Naive B cell (primary cell): ENCODE data around the gene CAPN15. TPM values are rescaled to one million over a fixed set of nuclear protein-coding genes. Genes with fewer than 3 reads are reported as not detected.

ENCODE experiments used
- ATAC-seq, 2 donors: fragments of 150-1000 bp; cut with Tn5 transposase; 2 replicates each; pipeline ENCODE4 v1.10.0; 2021; ENCODE audit warnings: low read depth in 2 of 2, mild to moderate bottlenecking in 2 of 2, moderate library complexity in 2 of 2
- DNase-seq: peaks from one replicate; pipeline ENCODE4 v3.0.0; 2022
- H3K27ac Mint-ChIP-seq, 6 donors: one replicate each; pipeline ENCODE4 v1.8.0; 2020 to 2022; ENCODE audit warnings: mild to moderate bottlenecking in 6 of 6, mixed read lengths in 6 of 6, moderate library complexity in 5 of 6, inconsistent platforms in 2 of 6
- H3K27me3 Mint-ChIP-seq, 3 donors: one replicate each; pipeline ENCODE4 v1.8.0; 2021 to 2022; ENCODE audit warnings: mixed read lengths in 3 of 3, mild to moderate bottlenecking in 1 of 3
- H3K36me3 Mint-ChIP-seq, 2 donors: one replicate each; pipeline ENCODE4 v1.8.0; 2020 to 2022; ENCODE audit warnings: mixed read lengths in 2 of 2, inconsistent platforms in 1 of 2, mild to moderate bottlenecking in 1 of 2
- H3K4me1 Mint-ChIP-seq, 3 donors: one replicate each; pipeline ENCODE4 v1.8.0; 2020 to 2022; ENCODE audit warnings: mixed read lengths in 3 of 3, inconsistent platforms in 1 of 3, mild to moderate bottlenecking in 1 of 3, moderate library complexity in 1 of 3
- H3K4me3 Mint-ChIP-seq, 8 donors: one replicate each; pipeline ENCODE4 v1.8.0; 2020 to 2022; ENCODE audit warnings: mild to moderate bottlenecking in 8 of 8, mixed read lengths in 8 of 8, moderate library complexity in 8 of 8, inconsistent platforms in 2 of 8
- H3K9me3 Mint-ChIP-seq, 7 donors: one replicate each; pipeline ENCODE4 v1.8.0; 2020 to 2022; ENCODE audit warnings: mixed read lengths in 7 of 7, mild to moderate bottlenecking in 5 of 7, inconsistent platforms in 2 of 7, moderate library complexity in 1 of 7
- polyA plus RNA-seq, 6 donors: library from polyadenylated mRNA; unstranded; fragments of 300-500 nt; fragmentation: Illumina TruSeq; gene quantifications; one replicate each; pipeline ENCODE4 v1.2.3, GENCODE V29; 2021; ENCODE audit warnings: low read depth in 6 of 6

The CAPN15 gene
- polyA plus RNA-seq, 6 donors from 2014 or later: 4.3 to 11.0 (median 5.0) TPM

- H3K9me3 Mint-ChIP-seq: no peaks in the 10 kb centered on the region
- no peaks in the 10 kb centered on the region for H3K36me3 Mint-ChIP-seq
- H3K4me1 Mint-ChIP-seq: peaks cover 13 to 35% (median 29%) of the 10 kb centered on the region in 3 donors
- ATAC-seq (no peak), DNase-seq (no peak)
- H3K27me3 Mint-ChIP-seq: no peaks in the 10 kb centered on the region
- H3K4me3 Mint-ChIP-seq: peak overlapping the region; percentile 32 to 91 (median 72)
- H3K27ac Mint-ChIP-seq: peak overlapping the region in 3 of 6 donors; percentile 28 to 78 (median 30)
Measured at GRCh38 chr16:525520-526180, 1.9 kb upstream of the CAPN15 start.

- Mint-ChIP-seq H3K27ac (peak overlapping the region in 5 of 6 donors; percentile 41 to 88 (median 64)), H3K4me3 (peak overlapping the region; percentile 68 to 91 (median 82)), H3K9me3 (no peaks in the 10 kb centered on the region), H3K4me1 (peaks cover 13 to 35% (median 29%) of the 10 kb centered on the region in 3 donors), H3K36me3 (no peaks in the 10 kb centered on the region), H3K27me3 (no peaks in the 10 kb centered on the region)
- no peak for DNase-seq
- ATAC-seq: no peak
Measured at GRCh38 chr16:526181-527014, 1.1 kb upstream of the CAPN15 start.

DNA sequence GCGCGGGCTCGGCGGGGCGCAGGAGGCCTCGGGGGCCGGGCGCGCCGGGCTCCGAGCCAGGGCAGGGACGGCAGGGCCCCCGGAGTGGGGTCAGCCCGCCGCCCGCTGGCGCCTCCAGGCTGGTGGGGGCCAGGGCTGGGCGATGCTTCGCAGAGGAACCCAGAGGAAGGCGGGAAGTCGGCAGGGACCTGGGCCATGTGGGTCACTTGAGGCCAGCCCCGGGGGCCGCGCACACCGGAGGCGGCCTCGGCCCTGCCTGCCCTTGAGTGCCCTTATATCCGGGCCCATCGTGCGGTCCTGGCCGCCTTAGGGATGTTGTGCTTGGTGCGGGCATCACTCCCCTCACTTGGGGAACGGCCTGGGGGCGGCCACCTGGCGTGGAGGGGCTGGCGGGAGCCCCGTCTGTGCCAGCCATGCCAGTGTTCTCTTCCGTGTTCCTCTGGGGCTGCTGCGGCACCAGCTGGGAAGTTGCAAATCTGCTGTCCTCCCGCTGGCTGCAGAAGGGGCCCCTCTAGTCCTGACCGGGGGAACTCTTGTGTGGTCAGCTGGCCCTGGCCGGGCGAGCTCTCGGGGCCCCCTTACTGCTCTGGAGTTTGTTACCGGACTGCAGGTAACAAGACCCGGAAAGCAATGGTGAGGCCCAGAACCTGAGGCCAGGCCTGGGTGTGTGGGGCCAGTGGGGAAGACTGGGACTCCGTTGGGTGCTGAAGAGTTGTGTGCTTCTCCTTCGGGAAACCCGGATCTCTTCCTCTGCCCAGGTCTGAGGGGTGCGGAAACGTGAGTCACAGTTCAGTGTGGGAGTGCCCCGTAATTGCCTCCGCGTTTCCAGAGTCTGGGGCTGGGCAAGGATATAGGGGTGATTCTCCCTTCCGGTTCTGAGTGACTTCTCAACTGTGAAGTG, 849 bp downstream of the CAPN15 start:
- Mint-ChIP-seq H3K4me3 (peak overlapping the region; percentile 79 to 94 (median 88)), H3K9me3 (no peaks in the 10 kb centered on the region), H3K27me3 (no peaks in the 10 kb centered on the region), H3K4me1 (peaks cover 13 to 35% (median 24%) of the 10 kb centered on the region in 3 donors), H3K27ac (peak overlapping the region in 3 of 6 donors; percentile 54 to 89 (median 78)), H3K36me3 (no peaks in the 10 kb centered on the region)
- ATAC-seq: peak in 1 of 2 donors; percentile 2
- peak; percentile 16 for DNase-seq

DNA sequence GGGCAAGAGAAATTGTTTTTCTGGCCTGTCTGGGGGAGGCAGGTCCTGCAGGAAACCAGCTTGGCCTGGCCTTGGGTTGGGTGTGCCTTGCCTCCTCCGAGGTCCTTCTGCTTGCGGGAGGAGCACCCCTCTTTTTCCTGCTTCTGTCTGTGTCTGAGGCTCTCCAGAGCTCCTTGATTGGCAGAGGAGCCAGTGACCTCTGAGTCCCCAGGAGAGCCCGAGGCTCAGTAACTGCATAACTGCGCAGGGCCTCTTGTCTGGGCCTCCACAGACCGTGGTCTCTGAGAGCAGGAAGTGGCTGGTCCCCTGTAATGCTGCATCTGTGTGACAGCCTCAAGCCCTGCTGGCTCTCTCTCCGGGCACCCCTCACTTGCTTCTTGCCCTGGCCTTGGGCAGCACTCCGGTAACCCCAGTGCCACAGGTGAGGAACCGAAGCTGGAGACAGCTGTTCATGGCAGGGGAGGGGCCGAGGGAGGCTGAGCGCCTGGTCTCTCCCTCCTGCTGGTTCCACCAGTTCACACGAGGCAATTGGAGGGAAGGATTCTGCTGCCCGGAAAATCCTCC, 1.6 kb downstream of the CAPN15 start:
- Mint-ChIP-seq H3K4me1 (peaks cover 13 to 35% (median 24%) of the 10 kb centered on the region in 3 donors), H3K27me3 (no peaks in the 10 kb centered on the region), H3K4me3 (peak overlapping the region; percentile 79 to 94 (median 88)), H3K27ac (peak overlapping the region in 4 of 6 donors; percentile 38 to 89 (median 66)), H3K36me3 (no peaks in the 10 kb centered on the region), H3K9me3 (no peaks in the 10 kb centered on the region)
- ATAC-seq (no peak), DNase-seq (no peak)

DNA sequence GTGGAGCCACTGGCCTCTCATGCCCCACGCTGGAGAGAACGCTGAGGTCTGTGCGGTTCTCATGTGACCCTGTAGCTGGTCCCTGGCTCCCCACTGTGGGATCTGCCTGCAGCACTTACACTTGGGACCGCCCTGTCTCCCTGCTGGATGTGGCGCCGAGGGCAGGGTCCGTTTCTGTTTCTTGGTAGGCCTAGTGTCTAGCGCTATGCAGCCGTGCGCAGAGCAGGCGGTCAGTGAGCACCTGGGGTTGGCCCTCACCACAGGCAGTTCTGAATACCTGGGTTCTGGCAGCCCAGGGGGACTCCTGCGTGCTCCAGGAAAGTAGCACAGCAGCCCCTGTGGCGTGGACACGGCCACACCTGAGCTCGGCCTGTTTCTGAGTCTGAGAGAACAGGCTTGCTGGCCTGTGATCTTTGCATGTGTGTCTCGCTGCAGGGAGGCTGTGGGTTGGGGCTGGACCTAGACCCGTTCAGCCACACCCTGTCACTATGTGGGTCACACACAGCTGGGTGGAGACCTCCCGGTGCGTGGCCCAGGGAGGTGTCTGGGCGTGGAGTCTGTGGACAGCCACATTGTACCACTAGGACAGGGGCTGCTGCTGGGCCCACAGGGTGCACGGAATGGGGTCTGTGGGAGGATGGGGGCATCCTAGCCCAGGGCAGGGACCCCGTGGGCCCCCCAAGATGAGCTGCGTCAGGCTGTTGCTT, 2.8 kb downstream of the CAPN15 start:
- Mint-ChIP-seq H3K9me3 (no peaks in the 10 kb centered on the region), H3K4me3 (peak overlapping the region in 7 of 8 donors; percentile 31 to 73 (median 66)), H3K36me3 (no peaks in the 10 kb centered on the region), H3K27me3 (no peaks in the 10 kb centered on the region), H3K27ac (no peak overlapping the region), H3K4me1 (peaks cover 13 to 34% (median 23%) of the 10 kb centered on the region in 3 donors)
- ATAC-seq (no peak), DNase-seq (no peak)

- H3K27me3 Mint-ChIP-seq: no peaks in the 10 kb centered on the region
- no peaks in the 10 kb centered on the region for H3K36me3 Mint-ChIP-seq
- H3K4me1 Mint-ChIP-seq: peaks cover 8 to 22% (median 13%) of the 10 kb centered on the region in 3 donors
- no peaks in the 10 kb centered on the region for H3K9me3 Mint-ChIP-seq
- DNase-seq: no peak
- no peak for ATAC-seq
- H3K4me3 Mint-ChIP-seq: no peak overlapping the region
- H3K27ac Mint-ChIP-seq: peak overlapping the region in 1 of 6 donors; percentile 26
Measured at GRCh38 chr16:531494-532125, 4.1 kb downstream of the CAPN15 start.

DNA sequence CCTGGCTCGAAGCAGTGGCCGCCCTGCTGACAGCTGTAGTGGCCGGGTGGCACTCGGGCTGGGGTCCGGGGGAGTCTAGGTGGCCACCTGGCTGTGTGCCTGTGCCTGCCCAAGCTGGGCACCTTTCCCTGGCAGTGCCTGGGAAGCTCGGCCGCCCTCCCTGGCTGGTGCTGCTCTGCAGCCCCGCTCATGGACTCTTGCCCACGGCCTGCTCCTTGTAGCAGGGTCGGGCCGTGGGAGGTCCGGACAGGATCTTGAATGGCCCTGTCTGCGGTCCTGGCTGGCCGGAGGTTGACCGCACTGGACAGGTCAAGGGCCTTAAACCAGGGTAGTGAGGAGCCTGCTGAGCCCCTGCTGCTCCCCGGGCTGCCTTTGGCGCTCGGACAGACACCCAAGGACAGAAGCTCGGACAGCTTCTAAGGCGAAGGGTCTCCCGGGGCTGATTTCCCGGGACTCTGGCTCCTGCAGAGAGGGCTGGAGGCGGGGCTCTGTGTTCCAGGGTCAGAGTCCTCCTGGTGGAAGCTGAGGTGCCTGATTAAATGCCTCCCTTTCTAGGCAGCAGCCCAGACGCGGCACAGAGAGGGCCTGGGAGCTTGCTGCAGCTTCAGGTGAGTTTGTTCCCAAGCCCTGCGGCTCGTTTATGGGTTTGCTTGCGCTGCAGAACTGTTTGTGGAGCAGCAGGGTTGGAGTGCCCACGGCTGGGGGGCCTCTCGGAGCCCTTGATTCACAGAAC, 6.0 kb downstream of the CAPN15 start:
- DNase-seq (no peak), ATAC-seq (no peak)
- Mint-ChIP-seq H3K9me3 (no peaks in the 10 kb centered on the region), H3K36me3 (no peaks in the 10 kb centered on the region), H3K4me3 (no peak overlapping the region), H3K27me3 (no peaks in the 10 kb centered on the region), H3K27ac (peak overlapping the region in 2 of 6 donors; percentile 39 to 66), H3K4me1 (peaks cover 6 to 18% (median 7%) of the 10 kb centered on the region in 3 donors)

GRCh38 chr16:534135-534534, 6.6 kb downstream of the CAPN15 start:
- DNase-seq: no peak

DNA sequence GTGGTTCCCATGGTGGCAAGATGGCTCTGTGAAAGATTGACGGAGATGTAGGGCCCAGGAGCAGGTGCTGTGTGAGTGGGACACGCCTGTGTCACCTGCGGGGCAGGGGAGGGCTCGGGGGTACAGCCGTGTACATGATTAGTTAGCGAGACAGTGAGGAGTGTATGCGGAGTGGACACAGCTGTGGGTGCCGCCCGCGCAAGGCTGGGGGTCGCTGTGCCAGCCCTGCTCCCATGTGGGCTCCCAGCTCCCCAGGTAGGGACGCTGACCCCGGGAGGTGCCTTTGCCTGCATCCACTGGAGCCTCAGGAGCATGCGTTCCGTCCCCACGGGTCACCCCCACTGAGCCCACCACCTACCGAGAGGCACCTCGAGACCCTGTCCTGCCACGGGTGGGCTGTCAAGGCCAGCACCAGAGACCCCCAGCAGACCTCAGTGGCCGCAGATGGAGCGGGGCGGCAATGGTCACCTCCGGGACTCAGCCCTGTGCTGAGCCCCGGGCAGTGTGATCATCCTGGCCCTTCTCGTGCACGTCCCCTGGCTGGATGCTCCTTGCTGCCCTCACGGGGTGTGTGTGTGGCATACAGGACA, 7.4 kb downstream of the CAPN15 start:
- DNase-seq (no peak), ATAC-seq (no peak)
- Mint-ChIP-seq H3K27me3 (no peaks in the 10 kb centered on the region), H3K36me3 (no peaks in the 10 kb centered on the region), H3K4me1 (peaks cover 0 to 5% (median 0%) of the 10 kb centered on the region in 3 donors), H3K9me3 (no peaks in the 10 kb centered on the region), H3K4me3 (no peak overlapping the region), H3K27ac (no peak overlapping the region)

More at GRCh38 chr16:534135-534534, 6.6 kb downstream of the CAPN15 start:
- Mint-ChIP-seq H3K36me3 (no peaks in the 10 kb centered on the region), H3K27ac (no peak overlapping the region), H3K27me3 (no peaks in the 10 kb centered on the region), H3K9me3 (no peaks in the 10 kb centered on the region), H3K4me3 (no peak overlapping the region), H3K4me1 (peaks cover under 1 to 12% (median 1%) of the 10 kb centered on the region in 3 donors)
- ATAC-seq: no peak

GRCh38 chr16:535446-536405, 8.2 kb downstream of the CAPN15 start:
- no peak for ATAC-seq
- Mint-ChIP-seq H3K4me1 (no peaks in the 10 kb centered on the region), H3K27ac (no peak overlapping the region), H3K36me3 (no peaks in the 10 kb centered on the region), H3K27me3 (no peaks in the 10 kb centered on the region), H3K4me3 (no peak overlapping the region), H3K9me3 (no peaks in the 10 kb centered on the region)
- no peak for DNase-seq
